ENCODE measurements around the gene ENDOV. TPM values are rescaled to one million over a fixed set of nuclear protein-coding genes. Genes with fewer than 3 reads are reported as not detected.

ENDOV gene
- 6.6 and 10.4 TPM in 2 replicates for total RNA-seq (2014; rRNA removed; shearing (Covaris generic))

DNA sequence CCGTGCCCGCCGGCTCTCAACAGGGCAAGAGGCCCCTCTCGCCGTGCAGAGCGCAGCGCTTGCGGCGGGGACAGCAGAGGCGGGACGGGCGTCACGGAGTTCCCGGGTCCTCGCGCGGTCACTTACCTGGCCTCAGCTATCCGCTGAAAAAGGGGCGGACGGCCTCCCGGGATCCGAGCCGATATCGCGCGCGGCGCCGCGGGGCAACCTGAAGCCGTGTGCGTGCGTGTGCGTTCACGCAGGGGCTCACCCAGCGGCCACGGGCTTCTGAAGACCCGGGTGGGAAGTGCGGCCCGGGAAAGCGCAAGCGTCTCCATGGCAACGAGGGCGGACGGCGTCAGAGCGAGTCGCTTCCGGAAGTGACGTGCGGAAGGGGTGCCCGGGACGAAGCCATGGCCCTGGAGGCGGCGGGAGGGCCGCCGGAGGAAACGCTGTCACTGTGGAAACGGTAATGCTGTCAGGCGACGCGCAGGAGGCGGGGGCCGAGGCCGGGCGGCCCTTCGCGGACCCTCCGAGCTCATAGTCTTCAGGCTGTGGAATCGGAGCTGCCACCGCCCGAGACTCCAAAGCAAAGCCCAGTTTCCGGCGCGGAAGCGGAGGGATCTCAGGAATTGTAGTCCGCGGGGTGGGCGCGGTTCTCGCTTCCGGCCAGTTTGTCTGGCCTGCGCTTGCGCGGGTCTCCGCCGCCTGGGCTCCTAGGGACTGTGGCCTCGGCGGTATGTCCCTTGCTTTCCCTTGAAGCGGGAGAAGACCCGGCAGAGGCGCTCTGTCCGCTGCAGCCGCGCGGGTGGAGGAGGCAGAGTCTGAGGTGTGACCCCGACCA is at the start of gene ENDOV:
Gene ENDOV (plus strand): TSS at position 365 of the 823 bp plus-strand sequence. CDS start 28 bp downstream, at position 393.
- no peaks in the 10 kb centered on the region for H3K9me3 ChIP-seq (replicated peaks)
- H3K4me1 ChIP-seq = no peaks in the 10 kb centered on the region; the same call in 1 of the 2 replicates
- peak within 1 kb of the TSS; percentile 89 for H3K4me3 ChIP-seq
- H3K36me3 ChIP-seq = peaks cover 7% of the 10 kb centered on the region; the same call in 1 of the 2 replicates
- DNase-seq = peak; percentile 97 to 98
- H3K27ac ChIP-seq = peak within 1 kb of the TSS; percentile 80
- no peaks in the 10 kb centered on the region for H3K27me3 ChIP-seq

DNA sequence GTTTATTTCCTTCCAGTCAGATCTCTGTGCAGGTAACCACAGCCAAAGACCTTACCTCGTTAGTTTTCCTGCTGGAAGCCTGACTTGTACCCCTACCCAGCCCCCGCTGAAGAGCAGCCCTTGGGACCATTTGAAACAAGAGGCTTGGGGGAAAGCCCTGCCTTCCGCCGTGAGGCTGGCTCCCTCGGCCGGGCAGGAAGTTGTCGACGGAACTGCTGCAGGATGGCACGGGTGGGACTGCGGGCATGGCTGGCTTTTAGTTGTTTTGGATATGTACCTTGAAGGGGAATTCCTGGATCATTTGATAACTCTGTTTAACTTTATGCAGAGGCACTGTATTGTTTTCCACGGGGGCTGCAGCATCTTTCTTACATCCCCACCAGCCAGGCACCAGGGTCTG is 49.0 kb upstream of the ENDOV start:
- DNase-seq = no peak
- 0 out of 2 replicates have a peak, but pooled peaks cover 4% of the 10 kb centered on the region for H3K36me3 ChIP-seq

DNA sequence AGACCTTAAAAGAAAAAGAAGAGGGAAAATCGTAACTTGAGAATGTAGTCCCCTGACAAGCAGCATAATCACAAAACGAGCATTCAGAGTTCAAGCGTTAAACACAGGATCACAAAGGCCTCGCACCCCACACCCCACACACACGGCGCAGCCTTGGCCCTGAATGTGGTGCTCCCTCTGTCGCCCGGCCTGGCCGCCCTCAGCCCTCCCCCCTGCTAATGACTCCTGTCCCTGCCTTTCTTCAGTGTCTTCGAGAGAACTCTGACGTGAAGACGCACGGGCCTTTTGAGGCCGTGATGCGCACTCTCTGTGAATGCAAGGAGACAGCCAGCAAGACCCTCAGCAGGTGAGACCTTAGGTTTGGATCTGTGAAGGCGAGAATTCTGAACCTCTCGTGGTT is 47.5 kb upstream of the ENDOV start:
- no peak overlapping the region for H3K27ac ChIP-seq
- no peaks in the 10 kb centered on the region for H3K4me1 ChIP-seq
- no peaks in the 10 kb centered on the region for H3K9me3 ChIP-seq (replicated peaks)
- H3K4me3 ChIP-seq = no peak overlapping the region
- DNase-seq = no peak
- H3K27me3 ChIP-seq = no peaks in the 10 kb centered on the region
- H3K36me3 ChIP-seq = no peaks in the 10 kb centered on the region

More for the DNA sequence above, 49.0 kb upstream of the ENDOV start:
- H3K4me3 ChIP-seq = no peak overlapping the region
- no peaks in the 10 kb centered on the region for H3K9me3 ChIP-seq (replicated peaks)
- H3K27ac ChIP-seq = no peak overlapping the region
- no peaks in the 10 kb centered on the region for H3K4me1 ChIP-seq
- no peaks in the 10 kb centered on the region for H3K27me3 ChIP-seq

DNA sequence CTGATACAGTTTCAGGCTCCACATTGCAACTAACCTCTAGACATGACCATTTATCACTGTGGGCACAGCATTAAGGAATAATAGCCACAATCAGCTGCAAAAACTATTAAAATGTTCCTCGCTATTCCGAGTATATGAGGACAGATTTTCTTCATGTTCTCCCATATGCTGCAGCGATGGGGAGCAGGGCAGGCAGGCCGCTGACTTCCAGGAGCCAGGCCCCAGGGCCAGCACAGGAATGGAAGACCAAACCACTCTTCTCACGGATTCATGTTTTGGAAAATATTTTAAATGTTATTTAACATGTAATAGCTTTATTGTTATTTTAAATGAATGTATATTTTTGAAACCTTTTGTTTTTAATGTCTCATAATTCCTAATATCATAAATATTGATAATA is 43.8 kb upstream of the ENDOV start:
- Histone ChIP-seq H3K27ac (no peak overlapping the region), H3K27me3 (no peaks in the 10 kb centered on the region), H3K4me1 (no peaks in the 10 kb centered on the region), H3K4me3 (no peak overlapping the region), H3K9me3 (replicated peaks) (no peaks in the 10 kb centered on the region), H3K36me3 (no peaks in the 10 kb centered on the region)
- no peak for DNase-seq

DNA sequence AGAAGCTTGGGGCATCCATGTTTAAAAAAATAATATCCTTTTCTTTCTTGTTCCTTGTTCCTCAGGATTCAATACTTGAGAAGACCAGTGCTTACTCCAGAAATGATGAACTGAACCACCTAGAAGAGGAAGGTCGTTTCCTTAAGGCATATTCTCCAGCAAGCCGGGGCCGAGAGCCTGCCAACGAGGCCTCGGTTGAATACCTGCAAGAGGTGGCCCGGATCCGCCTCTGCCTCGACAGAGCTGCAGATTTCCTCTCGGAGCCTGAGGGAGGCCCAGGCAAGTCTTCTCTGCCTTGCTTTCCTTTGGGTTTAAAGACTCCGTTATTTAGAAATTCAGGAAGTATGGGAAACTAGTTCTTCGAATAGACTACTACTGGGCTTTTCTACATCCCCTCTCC is 42.5 kb upstream of the ENDOV start:
- Histone ChIP-seq H3K27ac (no peak overlapping the region), H3K4me3 (no peak overlapping the region), H3K36me3 (no peaks in the 10 kb centered on the region; the same call in none of the 2 replicates), H3K27me3 (no peaks in the 10 kb centered on the region), H3K4me1 (no peaks in the 10 kb centered on the region), H3K9me3 (replicated peaks) (no peaks in the 10 kb centered on the region)
- no peak for DNase-seq

DNA sequence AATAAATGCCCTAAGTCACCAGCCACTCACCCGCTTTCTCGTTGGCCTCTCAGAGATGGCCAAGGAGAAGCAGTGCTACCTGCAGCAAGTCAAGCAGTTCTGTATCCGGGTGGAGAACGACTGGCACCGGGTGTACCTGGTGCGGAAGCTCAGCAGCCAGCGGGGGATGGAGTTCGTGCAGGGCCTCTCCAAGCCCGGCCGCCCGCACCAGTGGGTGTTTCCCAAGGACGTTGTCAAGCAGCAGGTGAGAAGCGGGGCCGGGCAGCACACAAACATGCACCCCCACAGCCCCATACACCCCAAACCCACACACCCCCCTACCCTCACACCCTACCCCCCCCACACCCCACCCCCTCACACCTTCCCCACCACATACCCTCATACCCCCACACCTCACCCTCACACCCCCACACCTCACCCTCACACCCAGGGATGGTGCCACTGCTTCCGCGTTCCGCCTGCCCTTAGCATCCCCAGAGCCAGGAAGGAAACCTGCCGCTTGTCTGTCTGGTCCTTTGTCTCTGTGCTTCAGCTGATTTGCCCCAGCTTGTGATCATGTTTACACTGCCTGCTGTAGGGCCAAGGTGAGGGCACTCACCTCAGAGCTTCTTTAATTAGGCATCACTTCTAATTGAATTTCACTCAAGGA is 41.9 kb upstream of the ENDOV start:
- Histone ChIP-seq H3K27me3 (no peaks in the 10 kb centered on the region), H3K4me3 (no peak overlapping the region), H3K9me3 (replicated peaks) (no peaks in the 10 kb centered on the region), H3K36me3 (no peaks in the 10 kb centered on the region; the same call in none of the 2 replicates), H3K27ac (no peak overlapping the region), H3K4me1 (no peaks in the 10 kb centered on the region)
- no peak for DNase-seq

DNA sequence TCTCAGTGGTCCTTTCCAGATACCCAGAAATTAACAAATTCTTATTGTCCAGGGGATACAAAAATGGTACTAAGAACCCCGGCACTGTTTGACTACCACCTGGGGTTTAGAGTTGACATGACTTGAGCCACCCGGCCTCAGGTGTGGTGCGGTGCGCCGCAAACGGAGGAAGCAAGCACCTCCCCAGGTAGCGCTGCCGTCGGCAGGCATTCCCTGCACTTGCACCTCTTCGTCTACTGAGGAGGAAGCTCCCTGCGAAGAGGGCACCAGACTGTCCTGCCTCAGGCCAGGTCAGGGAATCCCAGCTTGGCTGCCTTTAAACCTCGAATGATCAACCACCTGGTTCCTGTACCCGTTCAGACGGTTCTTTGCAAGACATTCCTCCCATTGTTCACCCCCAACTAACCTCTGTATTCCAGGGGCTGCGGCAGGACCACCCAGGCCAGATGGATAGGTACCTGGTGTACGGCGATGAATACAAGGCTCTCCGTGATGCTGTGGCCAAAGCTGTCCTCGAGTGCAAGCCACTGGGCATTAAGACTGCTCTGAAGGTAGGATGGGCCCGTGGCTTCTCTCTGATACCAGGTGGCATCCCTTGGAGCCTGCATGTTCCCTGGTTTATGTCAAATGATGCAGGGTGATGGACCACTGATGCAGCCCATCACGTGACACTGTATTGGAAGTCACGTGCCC is 40.8 kb upstream of the ENDOV start:
- no peak overlapping the region for H3K4me3 ChIP-seq
- DNase-seq = no peak
- no peaks in the 10 kb centered on the region for H3K27me3 ChIP-seq
- no peak overlapping the region for H3K27ac ChIP-seq
- no peaks in the 10 kb centered on the region for H3K4me1 ChIP-seq
- no peaks in the 10 kb centered on the region for H3K9me3 ChIP-seq (replicated peaks)
- no peaks in the 10 kb centered on the region; the same call in none of the 2 replicates for H3K36me3 ChIP-seq

DNA sequence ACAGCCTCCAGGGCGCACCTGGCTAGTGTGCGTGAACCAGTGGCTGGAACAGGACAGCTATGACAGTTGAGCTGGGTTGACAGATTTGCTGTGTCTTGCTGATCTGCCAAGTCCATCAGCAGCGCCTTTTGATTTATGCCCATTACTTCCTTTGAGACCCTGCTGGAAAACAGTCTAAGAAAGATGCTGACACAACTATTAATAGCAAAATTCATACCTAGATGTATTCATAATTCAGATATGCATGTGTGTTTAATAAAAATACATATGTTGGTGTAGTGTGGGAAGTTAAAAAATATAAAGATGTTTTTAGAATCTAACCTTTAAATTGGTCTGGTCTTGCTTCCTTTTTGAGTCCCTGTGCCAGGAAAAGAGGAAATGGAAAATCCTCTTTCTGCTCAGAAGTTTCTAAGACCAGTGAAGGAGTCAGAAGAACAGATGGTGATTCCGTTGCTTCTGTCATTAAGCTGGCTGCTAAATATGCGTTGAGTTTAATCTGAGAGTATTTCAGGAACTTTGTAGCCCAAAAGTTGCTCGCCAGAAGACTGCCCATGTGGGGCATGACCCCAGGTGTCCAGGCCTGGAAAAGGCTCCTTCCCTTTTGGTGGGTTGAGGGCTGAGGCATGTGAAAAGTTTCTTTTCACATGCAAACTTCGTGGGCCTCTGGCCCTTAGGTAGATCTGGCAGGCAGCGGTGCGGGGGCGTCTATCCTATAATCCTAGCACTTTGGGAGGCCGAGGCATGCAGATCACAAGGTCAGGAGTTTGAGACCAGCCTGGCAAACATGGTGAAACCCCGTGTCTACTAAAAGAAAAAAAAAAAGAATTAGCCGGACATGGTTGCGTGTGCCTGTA is 40.0 kb upstream of the ENDOV start:
- Histone ChIP-seq H3K9me3 (replicated peaks) (no peaks in the 10 kb centered on the region), H3K27me3 (no peaks in the 10 kb centered on the region), H3K36me3 (no peaks in the 10 kb centered on the region; the same call in none of the 2 replicates), H3K4me1 (no peaks in the 10 kb centered on the region), H3K4me3 (no peak overlapping the region), H3K27ac (no peak overlapping the region)
- no peak for DNase-seq

DNA sequence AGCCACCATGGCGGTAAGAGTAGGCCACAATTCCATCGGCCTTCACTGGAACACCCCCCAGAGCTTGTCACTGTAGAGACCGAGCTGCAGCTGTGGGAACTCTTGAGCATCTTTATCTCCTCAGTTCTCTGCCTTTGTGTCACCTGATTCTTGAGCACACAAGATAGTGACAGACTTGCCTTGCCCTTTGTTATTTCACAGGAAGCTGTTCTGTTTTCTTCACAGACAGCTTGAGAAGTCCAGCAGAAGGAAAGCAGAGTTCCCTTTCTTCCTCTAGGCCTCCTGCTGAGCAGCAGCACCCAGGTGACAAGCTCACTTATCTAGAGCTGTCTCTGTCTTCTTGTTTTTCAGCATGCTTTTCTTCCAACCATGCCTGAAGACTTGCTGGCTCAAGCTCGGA is 38.4 kb upstream of the ENDOV start:
- Histone ChIP-seq H3K36me3 (no peaks in the 10 kb centered on the region; the same call in none of the 2 replicates), H3K9me3 (replicated peaks) (no peaks in the 10 kb centered on the region), H3K27me3 (no peaks in the 10 kb centered on the region), H3K4me3 (no peak overlapping the region), H3K27ac (no peak overlapping the region), H3K4me1 (peaks cover 1% of the 10 kb centered on the region; the same call in 1 of the 2 replicates)
- DNase-seq = no peak

DNA sequence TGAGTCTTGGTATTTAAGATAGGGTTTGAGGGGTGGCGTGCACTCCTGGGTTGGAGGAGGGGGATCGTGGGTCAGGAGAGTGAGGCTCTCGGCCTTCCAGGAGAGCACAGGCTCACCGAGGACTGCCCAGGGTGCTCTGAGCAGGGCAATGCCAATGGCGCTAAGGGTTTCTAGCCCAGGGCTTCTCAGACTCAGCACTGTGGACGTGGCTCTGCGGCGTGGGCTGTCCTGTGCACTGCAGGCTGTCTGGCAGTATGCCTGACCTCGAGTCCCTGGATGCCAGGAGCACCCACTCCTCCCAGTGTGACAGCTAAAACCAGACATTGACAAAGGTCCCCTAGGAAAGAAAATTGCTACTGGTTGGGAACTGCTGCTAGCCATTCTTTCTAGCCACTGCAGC is 37.2 kb upstream of the ENDOV start:
- H3K9me3 ChIP-seq (replicated peaks) = no peaks in the 10 kb centered on the region
- H3K4me3 ChIP-seq = no peak overlapping the region
- DNase-seq = no peak
- H3K27me3 ChIP-seq = no peaks in the 10 kb centered on the region
- no peak overlapping the region for H3K27ac ChIP-seq
- H3K36me3 ChIP-seq = no peaks in the 10 kb centered on the region; the same call in none of the 2 replicates
- H3K4me1 ChIP-seq = peaks cover 14% of the 10 kb centered on the region

DNA sequence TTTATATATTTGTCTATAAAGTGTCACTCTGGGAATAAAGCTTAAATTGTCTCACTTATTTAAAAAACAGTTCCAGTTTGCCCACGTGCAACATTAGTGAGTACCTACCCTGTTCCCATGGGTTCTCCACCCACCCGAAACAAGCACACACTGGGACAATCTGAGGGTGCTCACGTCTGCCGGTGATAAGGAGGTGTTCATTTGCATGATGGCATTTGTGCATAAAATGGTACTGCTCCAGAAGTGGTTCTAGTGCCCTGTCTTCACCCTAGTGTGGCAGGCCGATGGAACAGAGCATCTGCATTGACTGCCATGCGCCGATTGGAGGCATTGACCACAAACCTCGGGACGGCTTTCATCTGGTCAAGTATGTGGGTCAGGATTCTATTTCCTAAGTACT is 35.6 kb upstream of the ENDOV start:
- Histone ChIP-seq H3K9me3 (replicated peaks) (no peaks in the 10 kb centered on the region), H3K4me1 (peaks cover 30% of the 10 kb centered on the region), H3K27ac (no peak overlapping the region), H3K27me3 (no peaks in the 10 kb centered on the region), H3K4me3 (no peak overlapping the region), H3K36me3 (no peaks in the 10 kb centered on the region; the same call in none of the 2 replicates)
- no peak for DNase-seq

DNA sequence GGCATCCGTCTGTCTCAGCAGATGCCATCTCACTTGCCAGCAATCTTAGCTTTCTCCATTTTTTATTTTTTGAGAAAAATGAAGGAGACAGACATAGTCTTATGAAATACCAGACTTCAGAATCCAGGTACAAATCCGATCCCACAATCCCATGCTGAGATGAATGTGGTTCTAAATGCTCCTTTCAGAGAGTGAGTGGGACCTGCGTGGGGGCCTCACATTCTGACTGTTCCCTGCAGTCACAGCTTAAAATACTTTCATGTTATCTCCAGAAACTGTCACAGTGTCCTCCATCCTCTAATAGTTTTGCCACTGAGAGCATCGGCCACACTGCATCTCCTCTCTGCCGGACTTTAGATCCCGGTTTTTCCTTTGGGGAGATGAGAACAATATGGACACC is 34.9 kb upstream of the ENDOV start:
- Histone ChIP-seq H3K27ac (no peak overlapping the region), H3K9me3 (replicated peaks) (no peaks in the 10 kb centered on the region), H3K4me3 (no peak overlapping the region), H3K27me3 (no peaks in the 10 kb centered on the region), H3K36me3 (no peaks in the 10 kb centered on the region; the same call in none of the 2 replicates), H3K4me1 (peaks cover 37% of the 10 kb centered on the region)
- DNase-seq = no peak

DNA sequence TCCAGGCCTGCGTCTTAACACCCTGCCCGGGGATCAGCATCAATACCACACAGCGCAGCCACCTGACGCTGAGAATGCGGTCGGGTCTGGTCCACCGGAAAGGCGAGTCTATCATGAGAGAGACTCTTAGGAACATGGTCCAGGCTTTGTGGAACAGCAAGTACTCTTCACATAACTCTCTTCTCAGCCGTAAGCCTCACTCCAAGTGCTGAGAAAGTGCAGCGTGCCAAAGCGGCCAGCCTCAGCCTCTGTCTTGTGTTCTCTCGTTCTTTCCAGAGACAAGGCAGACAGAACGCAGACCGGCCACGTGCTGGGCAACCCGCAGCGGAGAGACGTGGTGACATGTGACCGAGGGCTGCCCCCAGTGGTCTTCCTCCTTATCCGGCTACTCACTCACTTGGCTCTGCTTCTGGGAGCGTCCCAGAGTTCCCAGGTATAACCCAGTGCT is 34.4 kb upstream of the ENDOV start:
- Histone ChIP-seq H3K9me3 (replicated peaks) (no peaks in the 10 kb centered on the region), H3K4me3 (no peak overlapping the region), H3K4me1 (peaks cover 41% of the 10 kb centered on the region), H3K27me3 (no peaks in the 10 kb centered on the region), H3K27ac (no peak overlapping the region), H3K36me3 (no peaks in the 10 kb centered on the region; the same call in none of the 2 replicates)
- no peak for DNase-seq

DNA sequence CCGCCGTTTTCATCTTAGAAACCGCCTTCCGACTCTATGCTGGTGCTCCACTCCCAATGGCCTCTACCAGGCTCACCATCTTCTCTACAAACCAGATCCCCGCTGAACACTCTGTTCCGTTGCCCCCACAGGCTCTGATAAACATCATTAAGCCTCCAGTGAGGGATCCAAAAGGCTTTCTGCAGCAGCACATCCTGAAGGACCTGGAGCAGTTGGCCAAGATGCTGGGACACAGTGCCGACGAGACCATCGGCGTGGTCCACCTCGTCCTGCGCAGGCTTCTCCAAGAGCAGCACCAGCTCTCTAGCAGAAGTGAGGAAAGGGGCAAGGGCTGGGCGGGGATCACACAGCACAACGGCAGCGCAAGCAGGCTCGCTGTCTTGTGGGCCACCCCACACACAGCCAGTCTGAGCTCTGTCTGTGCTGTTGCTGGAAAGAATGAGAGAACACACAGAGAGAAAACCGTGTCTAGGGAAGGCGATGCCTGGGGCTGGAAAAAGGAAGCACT is 33.5 kb upstream of the ENDOV start:
- Histone ChIP-seq H3K27me3 (no peaks in the 10 kb centered on the region), H3K36me3 (no peaks in the 10 kb centered on the region; the same call in none of the 2 replicates), H3K4me3 (no peak overlapping the region), H3K9me3 (replicated peaks) (no peaks in the 10 kb centered on the region), H3K27ac (no peak overlapping the region), H3K4me1 (peaks cover 41% of the 10 kb centered on the region)
- DNase-seq = no peak

All from SJCRH30 (cell line).